ENCODE measurements around the gene EXOC7.

- no peak for TF ChIP-seq ZBTB21 (CRISPR knock-in tag; IDR thresholded peaks at IDR 0.05; ENCODE audit: borderline replicate concordance)
- no peak for TF ChIP-seq CTCF (IDR thresholded peaks at IDR 0.05)
- TF ChIP-seq MXD4 (CRISPR knock-in tag; IDR thresholded peaks at IDR 0.05; ENCODE audit: borderline replicate concordance): no peak
- no peak for TF ChIP-seq ZNF138 (CRISPR knock-in tag; conservative IDR thresholded peaks at IDR 0.05)
- TF ChIP-seq ZNF317 (CRISPR knock-in tag; IDR thresholded peaks at IDR 0.05; ENCODE audit: borderline replicate concordance, low read depth): no peak
Observed at GRCh38 chr17:76132574-76133338, 29.2 kb upstream of the EXOC7 start.

Measured in WTC11 (cell line).